Lower leg skin (tissue), 3 donors: ENCODE measurements around the gene WDR27.

ENCODE experiments used
- POLR2A ChIP-seq, 2 donors: fragments of 450-650 bp; IDR thresholded peaks; one replicate each; pipeline ENCODE4 v1.6.1; 2016 to 2017; ENCODE audit warnings: antibody characterized with exemption in 2 of 2, mild to moderate bottlenecking in 1 of 2, moderate library complexity in 1 of 2
- TF ChIP-seq, protein P1 (sequence below), 3 donors: fragments of 450-650 bp; IDR thresholded peaks; one replicate each; pipeline ENCODE4 v1.5.1; 2016; ENCODE audit warnings: antibody characterized with exemption in 3 of 3, mild to moderate bottlenecking in 3 of 3, moderate library complexity in 2 of 3

- no peak for TF ChIP-seq POLR2A (IDR thresholded peaks at IDR 0.05)
- TF ChIP-seq, protein P1, sequence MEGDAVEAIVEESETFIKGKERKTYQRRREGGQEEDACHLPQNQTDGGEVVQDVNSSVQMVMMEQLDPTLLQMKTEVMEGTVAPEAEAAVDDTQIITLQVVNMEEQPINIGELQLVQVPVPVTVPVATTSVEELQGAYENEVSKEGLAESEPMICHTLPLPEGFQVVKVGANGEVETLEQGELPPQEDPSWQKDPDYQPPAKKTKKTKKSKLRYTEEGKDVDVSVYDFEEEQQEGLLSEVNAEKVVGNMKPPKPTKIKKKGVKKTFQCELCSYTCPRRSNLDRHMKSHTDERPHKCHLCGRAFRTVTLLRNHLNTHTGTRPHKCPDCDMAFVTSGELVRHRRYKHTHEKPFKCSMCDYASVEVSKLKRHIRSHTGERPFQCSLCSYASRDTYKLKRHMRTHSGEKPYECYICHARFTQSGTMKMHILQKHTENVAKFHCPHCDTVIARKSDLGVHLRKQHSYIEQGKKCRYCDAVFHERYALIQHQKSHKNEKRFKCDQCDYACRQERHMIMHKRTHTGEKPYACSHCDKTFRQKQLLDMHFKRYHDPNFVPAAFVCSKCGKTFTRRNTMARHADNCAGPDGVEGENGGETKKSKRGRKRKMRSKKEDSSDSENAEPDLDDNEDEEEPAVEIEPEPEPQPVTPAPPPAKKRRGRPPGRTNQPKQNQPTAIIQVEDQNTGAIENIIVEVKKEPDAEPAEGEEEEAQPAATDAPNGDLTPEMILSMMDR (IDR thresholded peaks at IDR 0.05) = no peak
Measured at GRCh38 chr6:169656546-169657283, 45.1 kb downstream of the WDR27 start.
